ENCODE measurements around the gene STK38.

STK38 gene

GRCh38 chr6:36566418-36566905, 19.2 kb upstream of the STK38 start:
- in situ Hi-C loops (cut with MboI; ENCODE audit: low sequenced_read_pairs): no loop called here

GRCh38 chr6:36563928-36564284, 16.6 kb upstream of the STK38 start:
- in situ Hi-C loops (cut with MboI; ENCODE audit: low sequenced_read_pairs): no loop called here

GRCh38 chr6:36563237-36563927, 16.1 kb upstream of the STK38 start:
- in situ Hi-C loops (cut with MboI; ENCODE audit: low sequenced_read_pairs): no loop called here

GRCh38 chr6:36560822-36561221, 13.5 kb upstream of the STK38 start:
- in situ Hi-C loops (cut with MboI; ENCODE audit: low sequenced_read_pairs): no loop called here

- in situ Hi-C loops (cut with MboI; ENCODE audit: low sequenced_read_pairs): no loop called here
Observed at GRCh38 chr6:36559011-36559793, 11.9 kb upstream of the STK38 start.

GRCh38 chr6:36556281-36556680, 9.0 kb upstream of the STK38 start:
- in situ Hi-C loops (cut with MboI; ENCODE audit: low sequenced_read_pairs): no loop called here

- in situ Hi-C loops (cut with MboI; ENCODE audit: low sequenced_read_pairs): no loop called here
Observed at GRCh38 chr6:36555750-36556252, 8.5 kb upstream of the STK38 start.

GRCh38 chr6:36550473-36551000, 3.3 kb upstream of the STK38 start:
- in situ Hi-C loops (cut with MboI; ENCODE audit: low sequenced_read_pairs): no loop called here

GRCh38 chr6:36548401-36548743, 1.1 kb upstream of the STK38 start:
- in situ Hi-C loops (cut with MboI; ENCODE audit: low sequenced_read_pairs): no loop called here

- in situ Hi-C loops (cut with MboI; ENCODE audit: low sequenced_read_pairs): no loop called here
Observed at GRCh38 chr6:36547646-36548400, 544 bp upstream of the STK38 start.

- in situ Hi-C loops (cut with MboI; ENCODE audit: low sequenced_read_pairs): no loop called here
Observed at GRCh38 chr6:36546308-36546919, 865 bp downstream of the STK38 start.

GRCh38 chr6:36545767-36546307, 1.4 kb downstream of the STK38 start:
- in situ Hi-C loops (cut with MboI; ENCODE audit: low sequenced_read_pairs): no loop called here

GRCh38 chr6:36544228-36544627, 3.1 kb downstream of the STK38 start:
- in situ Hi-C loops (cut with MboI; ENCODE audit: low sequenced_read_pairs): no loop called here

- in situ Hi-C loops (cut with MboI; ENCODE audit: low sequenced_read_pairs): no loop called here
Observed at GRCh38 chr6:36542041-36542440, 5.2 kb downstream of the STK38 start.

- in situ Hi-C loops (cut with MboI; ENCODE audit: low sequenced_read_pairs): no loop called here
Observed at GRCh38 chr6:36539814-36540568, 7.3 kb downstream of the STK38 start.

- in situ Hi-C loops (cut with MboI; ENCODE audit: low sequenced_read_pairs): no loop called here
Observed at GRCh38 chr6:36536873-36537547, 10.3 kb downstream of the STK38 start.

GRCh38 chr6:36533321-36533720, 14.0 kb downstream of the STK38 start:
- in situ Hi-C loops (cut with MboI; ENCODE audit: low sequenced_read_pairs): no loop called here

- in situ Hi-C loops (cut with MboI; ENCODE audit: low sequenced_read_pairs): no loop called here
Observed at GRCh38 chr6:36526066-36526465, 21.2 kb downstream of the STK38 start.

GRCh38 chr6:36525346-36525745, 21.9 kb downstream of the STK38 start:
- in situ Hi-C loops (cut with MboI; ENCODE audit: low sequenced_read_pairs): no loop called here
